GM13977 (cell line): ENCODE results near the gene CAMKK2.
"Not testable (repeated sequence)": the region's sequence is repeated elsewhere in the genome, so short reads cannot be mapped to it uniquely, and the experiment has no call there.

Experiments used
- DNase-seq: peaks from one replicate; pipeline ENCODE4 v3.0.0; 2012; ENCODE audit warnings: low spot score
- in situ Hi-C: fragments of 300-500 bp; cut with MboI; formaldehyde crosslinking; loops from one replicate; pipeline ENCODE4 v1.12.0; 2022; ENCODE audit warnings: low sequenced_read_pairs, low pct_unique_long_range_greater_than_20kb, mixed read lengths, inconsistent platforms; ENCODE audit not compliant: unreplicated experiment
- TF ChIP-seq, protein P1 (sequence below): IDR thresholded peaks from 2 replicates; pipeline ENCODE4 v1.5.1; 2012; ENCODE audit warnings: mild to moderate bottlenecking, control low read depth; ENCODE audit not compliant: insufficient read depth; ENCODE audit errors: extremely low read depth, missing control alignments

The CAMKK2 gene

DNA sequence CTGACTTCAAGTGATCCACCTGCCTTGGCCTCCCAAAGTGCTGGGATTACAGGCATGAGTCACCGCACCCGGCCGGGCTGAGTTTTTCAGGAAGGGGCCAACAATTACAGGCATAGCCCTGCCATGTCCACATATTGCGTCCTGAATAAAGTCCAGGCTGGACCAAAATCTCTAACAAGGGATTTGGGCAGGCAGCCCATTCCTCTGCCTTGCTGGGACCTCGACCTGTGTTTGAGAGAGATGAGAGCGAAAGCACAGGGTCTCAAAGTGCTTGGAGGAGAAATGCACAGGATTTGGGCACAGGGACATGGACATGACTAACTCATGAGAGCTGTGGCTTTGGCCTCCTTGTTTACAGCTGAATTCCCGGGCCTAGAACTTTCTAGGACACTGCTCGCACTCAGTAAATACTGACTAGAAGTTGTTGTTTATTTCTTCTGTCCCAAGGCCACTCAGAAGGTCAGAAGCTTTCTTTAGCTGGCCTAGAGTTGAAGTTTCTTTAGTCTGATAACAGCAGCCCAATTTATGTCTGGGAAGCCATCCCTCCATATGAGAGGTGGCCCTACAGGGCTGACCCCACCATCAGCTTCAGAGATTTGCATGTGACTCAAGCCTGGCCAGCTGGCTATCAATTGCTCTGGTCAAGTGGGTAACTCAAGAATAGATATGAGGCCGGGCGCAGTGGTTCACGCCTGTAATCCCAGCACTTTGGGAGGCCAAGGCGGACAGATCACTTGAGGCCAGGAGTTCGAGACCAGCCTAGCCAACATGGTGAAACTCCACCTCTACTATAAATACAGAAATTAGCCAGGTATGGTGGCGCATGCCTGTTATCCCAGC is 11.7 kb downstream of the CAMKK2 start:
- DNase-seq, result no peak
- in situ Hi-C loops, result no loop called here
- TF ChIP-seq, protein P1, sequence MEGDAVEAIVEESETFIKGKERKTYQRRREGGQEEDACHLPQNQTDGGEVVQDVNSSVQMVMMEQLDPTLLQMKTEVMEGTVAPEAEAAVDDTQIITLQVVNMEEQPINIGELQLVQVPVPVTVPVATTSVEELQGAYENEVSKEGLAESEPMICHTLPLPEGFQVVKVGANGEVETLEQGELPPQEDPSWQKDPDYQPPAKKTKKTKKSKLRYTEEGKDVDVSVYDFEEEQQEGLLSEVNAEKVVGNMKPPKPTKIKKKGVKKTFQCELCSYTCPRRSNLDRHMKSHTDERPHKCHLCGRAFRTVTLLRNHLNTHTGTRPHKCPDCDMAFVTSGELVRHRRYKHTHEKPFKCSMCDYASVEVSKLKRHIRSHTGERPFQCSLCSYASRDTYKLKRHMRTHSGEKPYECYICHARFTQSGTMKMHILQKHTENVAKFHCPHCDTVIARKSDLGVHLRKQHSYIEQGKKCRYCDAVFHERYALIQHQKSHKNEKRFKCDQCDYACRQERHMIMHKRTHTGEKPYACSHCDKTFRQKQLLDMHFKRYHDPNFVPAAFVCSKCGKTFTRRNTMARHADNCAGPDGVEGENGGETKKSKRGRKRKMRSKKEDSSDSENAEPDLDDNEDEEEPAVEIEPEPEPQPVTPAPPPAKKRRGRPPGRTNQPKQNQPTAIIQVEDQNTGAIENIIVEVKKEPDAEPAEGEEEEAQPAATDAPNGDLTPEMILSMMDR, result no peak

DNA sequence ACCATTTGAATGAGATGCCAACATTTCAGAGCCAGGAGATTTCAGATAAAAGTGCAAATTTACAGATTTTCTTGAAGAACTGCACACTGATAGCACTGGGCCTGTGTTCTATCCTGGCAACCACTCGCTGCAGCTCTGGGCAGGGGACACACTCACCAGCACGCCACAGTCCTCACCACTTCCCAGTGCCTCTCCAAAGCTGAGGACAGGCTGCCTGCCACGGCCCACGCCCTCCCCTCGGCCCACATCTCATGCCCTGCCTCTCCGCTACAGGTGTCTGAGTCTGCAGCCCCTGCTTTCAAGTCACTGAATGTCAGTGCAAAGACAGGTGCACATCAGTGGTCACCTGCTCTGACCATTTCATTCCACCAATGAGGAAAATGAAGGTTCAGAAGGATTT is 12.7 kb downstream of the CAMKK2 start:
- in situ Hi-C loops, result no loop called here
- TF ChIP-seq, protein P1, result no peak

DNA sequence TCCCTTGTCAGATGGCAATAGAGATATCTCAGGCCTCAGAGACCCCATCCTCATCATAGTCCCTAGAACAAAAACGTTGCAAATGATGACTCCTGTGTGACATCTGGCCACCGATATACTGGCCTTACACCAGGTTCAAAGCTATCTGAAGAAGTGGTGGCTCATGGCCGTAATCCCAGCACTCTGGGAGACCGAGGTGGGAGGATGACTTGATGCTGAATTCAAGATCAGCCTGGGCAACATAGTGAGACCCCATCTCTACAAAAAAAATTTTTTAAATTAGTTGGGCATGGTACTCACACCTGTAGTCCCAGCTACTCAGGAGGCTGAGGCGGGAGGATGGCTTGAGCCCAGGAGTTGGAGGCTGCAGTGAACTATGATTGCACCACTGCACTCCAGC is 13.1 kb downstream of the CAMKK2 start:
- TF ChIP-seq, protein P1, result no peak
- in situ Hi-C loops, result no loop called here
- DNase-seq, result no peak

More for the DNA sequence above, 12.7 kb downstream of the CAMKK2 start:
- no peak for DNase-seq

DNA sequence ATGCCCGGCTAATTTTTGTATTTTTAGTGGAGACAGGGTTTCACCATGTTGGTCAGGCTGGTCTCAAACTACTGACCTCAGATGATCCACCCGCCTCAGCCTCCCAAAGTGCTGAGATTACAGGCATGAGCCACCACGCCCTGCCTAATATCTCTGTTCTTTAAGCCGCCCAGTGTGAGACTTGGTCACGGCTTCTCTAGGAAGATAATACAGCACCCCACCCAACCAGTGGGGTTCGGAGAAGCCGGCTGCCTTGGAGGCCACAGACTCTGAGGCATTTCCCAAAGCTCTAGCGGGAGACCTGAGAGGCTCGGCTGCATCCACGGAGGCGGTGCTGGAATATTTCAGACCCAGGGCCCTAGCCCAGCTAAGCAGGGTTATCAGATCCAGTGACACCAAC is 13.6 kb downstream of the CAMKK2 start:
- DNase-seq, in situ Hi-C loops: not testable (repeated sequence)

DNA sequence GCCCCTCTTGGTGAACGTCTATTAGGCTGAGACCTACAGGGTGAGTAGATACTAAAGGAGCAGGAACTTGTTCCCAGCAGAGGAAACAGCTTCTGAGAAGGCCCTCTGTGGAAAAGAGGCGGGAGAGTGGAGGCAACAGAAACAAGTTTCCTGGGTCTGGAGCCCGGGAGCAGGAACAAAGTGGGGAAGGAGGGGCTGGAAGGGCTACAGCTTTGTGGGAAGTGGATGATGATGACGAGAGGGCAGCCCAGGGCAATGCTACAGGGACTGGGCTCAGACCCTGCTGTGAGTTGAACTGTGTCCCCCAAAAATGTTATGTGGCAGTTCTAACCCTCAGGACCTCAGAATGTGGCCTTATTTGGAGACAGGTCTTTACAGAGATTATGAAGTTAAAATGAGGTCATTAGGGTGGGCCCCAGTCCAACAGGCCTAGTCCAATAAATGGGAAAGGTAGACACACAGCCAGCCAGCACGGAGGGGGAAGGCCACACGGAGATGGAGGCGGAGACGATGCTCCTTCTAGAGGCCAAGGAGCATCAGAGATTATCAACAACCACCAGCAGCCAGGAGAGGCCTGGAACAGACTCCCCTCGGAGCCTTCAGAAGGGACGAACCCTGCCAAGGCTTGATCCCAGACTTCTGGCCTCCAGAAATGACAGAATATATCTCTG is 14.3 kb downstream of the CAMKK2 start:
- TF ChIP-seq, protein P1, result no peak
- no peak for DNase-seq
- in situ Hi-C loops, result no loop called here

DNA sequence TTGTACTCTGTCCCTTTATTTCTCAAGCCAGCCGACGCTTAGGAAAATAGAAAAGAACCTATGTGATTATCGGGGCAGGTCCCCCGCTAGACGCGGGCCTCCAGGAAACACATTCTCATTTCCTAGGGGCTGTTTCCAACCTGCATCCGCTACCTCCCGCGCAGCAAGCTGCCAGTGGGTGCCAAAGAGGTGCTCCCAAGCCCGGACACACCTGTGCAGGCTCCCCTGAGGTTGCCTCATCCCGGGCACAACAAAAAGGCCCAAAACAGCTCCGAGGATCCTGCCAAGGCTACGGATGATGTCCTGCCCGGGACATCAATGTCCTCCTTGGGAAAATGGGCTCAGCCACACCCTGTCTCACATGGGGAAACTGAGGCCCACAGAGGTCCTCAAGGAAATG is 15.4 kb downstream of the CAMKK2 start:
- DNase-seq, in situ Hi-C loops: not testable (repeated sequence)

DNA sequence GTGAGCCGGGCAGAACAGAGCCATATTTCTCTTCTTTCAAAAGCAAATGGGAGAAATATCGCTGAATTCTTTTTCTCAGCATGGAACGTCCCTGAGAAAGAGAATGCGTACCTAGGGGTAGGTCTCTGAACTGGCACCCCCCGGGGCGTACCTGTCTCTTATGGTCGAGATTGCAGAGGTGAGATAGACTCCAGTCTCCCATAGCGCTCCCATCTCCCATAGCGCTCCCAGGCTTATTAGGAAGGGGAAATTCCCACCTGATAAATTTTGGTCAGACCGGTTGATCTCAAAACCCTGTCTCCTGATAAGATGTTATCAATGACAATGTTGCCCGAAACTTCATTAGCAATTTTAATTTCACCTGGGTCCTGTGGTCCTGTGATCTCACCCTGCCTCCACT is 16.0 kb downstream of the CAMKK2 start:
- in situ Hi-C loops, DNase-seq: not testable (repeated sequence)

DNA sequence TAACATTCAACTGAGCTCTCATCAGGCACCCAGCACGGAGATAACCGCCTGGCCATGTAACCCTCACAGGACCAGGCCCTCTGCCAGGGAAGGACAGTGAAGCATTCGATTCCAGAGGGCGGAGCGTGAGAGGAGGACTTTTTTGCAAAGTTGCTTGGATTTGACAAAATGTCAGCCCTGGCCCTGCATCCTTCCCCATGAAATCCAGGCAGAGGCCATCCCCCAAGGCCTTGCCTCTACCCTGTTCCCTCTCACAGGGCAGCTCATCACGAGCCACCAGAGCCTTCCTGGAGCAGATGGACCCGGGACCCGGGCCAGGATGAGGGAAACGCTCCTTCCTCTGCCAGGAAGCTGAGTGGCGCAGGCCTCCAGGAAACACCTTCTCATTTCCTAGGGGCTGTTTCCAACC is 17.0 kb downstream of the CAMKK2 start:
- in situ Hi-C loops, result no loop called here
- TF ChIP-seq, protein P1, result no peak
- DNase-seq, result no peak
